KOPT-K1 (cell line): ENCODE measurements around the gene ARHGEF1.

ENCODE experiments used
- H3K27ac ChIP-seq: fragments of 200-600 bp; sonication (generic); 2 replicates; pipeline ENCODE4 v1.5.1; 2016; ENCODE audit warnings: antibody characterized with exemption, mild to moderate bottlenecking, low read depth, low read length; ENCODE audit not compliant: poor library complexity, severe bottlenecking
- H3K36me3 ChIP-seq: fragments of 200-600 bp; sonication (generic); 2 replicates; pipeline ENCODE4 v1.5.1; 2017; ENCODE audit warnings: antibody characterized with exemption, mild to moderate bottlenecking, low read length, moderate library complexity; ENCODE audit not compliant: insufficient read depth
- H3K9me3 ChIP-seq: fragments of 200-600 bp; sonication (generic); 2 replicates; pipeline ENCODE4 v1.5.1; 2017; ENCODE audit warnings: antibody characterized with exemption, low read length, mild to moderate bottlenecking; ENCODE audit not compliant: insufficient read depth, poor library complexity, severe bottlenecking

ARHGEF1 gene

DNA sequence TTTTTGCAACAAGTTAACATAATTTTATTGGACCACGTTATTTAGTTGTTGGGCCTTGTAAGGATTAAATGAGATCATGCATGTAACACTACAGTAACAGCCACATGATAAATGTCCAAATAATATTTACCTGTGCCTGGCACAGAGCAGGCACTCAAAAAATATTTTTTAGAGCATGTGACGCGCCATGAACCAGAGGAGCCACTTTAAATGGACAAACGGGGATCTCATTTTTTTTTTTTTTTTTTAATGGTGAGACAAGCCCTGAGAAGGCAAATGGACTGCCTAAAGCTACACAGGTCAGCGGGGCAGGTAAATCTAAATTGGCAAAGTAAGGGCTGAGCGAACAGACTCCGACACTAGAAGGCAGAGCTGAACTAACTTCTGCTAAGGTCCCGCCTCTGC lies 23.8 kb upstream of the ARHGEF1 start:
- Histone ChIP-seq H3K27ac (no peak overlapping the region), H3K9me3 (no peaks in the 10 kb centered on the region), H3K36me3 (peaks cover 37% of the 10 kb centered on the region)

- Histone ChIP-seq H3K27ac (peak within 1 kb of the TSS; percentile 94), H3K36me3 (peaks cover 43% of the 10 kb centered on the region), H3K9me3 (no peaks in the 10 kb centered on the region)
Observed at GRCh38 chr19:41859618-41860418, 23.2 kb upstream of the ARHGEF1 start, which contains the start of gene RPS19. Gene RPS19 (plus strand): TSS chr19:41860255. CDS start chr19:41860775, 520 bp downstream.

DNA sequence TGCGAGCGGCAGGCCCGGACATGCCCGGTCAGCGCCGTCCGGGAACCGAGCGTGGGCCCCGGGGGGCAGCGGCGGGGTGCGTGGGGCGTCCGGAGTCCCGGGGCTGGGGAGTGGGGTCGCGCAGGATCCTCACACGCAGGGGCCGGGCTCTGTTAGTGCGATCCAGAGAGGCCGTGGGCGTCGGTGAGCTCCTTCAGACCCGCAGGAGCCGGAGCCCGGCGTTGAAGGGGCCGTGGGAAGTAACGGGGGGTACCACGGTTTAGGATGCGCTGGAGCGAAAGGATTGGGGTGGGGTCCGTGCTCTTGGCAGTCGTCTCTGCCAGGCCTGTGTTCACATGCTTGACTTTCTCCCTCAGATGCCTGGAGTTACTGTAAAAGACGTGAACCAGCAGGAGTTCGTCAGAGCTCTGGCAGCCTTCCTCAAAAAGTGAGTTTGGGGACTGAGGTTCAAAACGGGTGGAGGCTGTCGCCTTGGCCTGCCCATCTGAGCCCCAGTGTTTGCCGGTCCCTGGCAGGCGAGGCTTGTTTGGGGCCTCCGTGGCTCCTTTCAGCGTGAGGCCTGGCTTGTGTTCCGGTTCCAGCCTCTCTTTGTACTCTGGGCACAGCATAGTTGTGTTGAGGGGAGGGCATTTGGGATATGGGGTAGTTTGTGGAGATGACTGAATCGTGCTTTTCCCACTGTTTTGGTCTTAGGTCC lies 22.4 kb upstream of the ARHGEF1 start:
- Histone ChIP-seq H3K27ac (peak overlapping the region; percentile 94), H3K36me3 (peaks cover 51% of the 10 kb centered on the region), H3K9me3 (no peaks in the 10 kb centered on the region)

DNA sequence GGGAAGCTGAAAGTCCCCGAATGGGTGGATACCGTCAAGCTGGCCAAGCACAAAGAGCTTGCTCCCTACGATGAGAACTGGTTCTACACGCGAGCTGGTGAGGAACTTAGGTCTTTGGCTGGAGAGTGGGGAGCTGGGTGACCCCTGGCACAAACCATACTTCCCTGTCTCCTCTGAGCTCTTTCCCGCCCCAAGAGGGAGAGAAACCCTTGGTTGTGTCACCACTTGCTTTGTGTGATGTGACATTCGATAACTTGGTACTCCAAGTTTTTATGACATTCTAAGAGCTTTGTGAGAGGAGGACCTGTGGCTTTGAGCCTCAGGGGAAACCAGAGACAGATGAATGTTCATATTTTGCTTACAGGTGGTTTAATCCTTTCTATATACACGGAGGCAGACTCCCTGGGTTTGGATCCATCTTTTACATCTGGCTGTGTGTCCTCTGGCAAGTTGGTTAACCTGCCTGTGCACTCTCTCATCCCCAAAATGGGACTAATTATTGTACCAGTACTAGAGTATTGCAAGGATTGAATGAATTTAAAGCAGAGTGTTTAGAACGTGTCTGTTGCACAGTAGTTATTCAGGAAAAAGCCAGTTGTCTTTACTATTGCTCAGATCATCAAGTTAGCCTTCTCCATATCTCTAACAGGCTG lies 21.7 kb upstream of the ARHGEF1 start:
- Histone ChIP-seq H3K27ac (peak overlapping the region; percentile 94), H3K36me3 (peaks cover 56% of the 10 kb centered on the region), H3K9me3 (no peaks in the 10 kb centered on the region)

- no peaks in the 10 kb centered on the region for H3K9me3 ChIP-seq
- peak overlapping the region; percentile 94 for H3K27ac ChIP-seq
- peaks cover 62% of the 10 kb centered on the region for H3K36me3 ChIP-seq
Observed at GRCh38 chr19:41861846-41862245, 21.1 kb upstream of the ARHGEF1 start.

DNA sequence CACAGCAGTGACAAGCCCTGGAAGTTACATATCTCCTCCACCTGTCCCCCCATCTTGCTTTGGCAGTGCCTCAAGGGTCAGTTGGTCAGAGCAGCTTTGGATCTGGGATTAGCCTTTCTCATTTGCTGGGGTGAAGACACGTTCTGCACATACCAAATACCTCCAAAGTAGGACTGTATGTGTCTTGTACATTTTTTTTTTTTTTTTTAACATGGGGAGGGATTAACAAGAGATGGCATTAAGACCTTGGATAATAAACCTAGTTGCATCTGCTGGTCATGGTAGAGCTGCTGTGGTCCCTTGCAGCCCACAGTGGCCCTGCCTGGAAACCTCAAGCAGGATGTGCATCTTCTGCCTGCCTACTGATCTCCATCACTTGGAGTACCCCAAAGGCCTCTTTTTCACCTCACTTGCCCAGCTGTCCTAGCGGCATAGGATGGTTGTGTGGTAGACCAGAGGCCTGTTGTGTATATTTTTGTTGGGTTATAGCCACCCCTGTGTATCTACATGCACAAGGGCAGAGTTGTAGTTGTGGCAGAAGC lies 20.5 kb upstream of the ARHGEF1 start:
- peaks cover 69% of the 10 kb centered on the region for H3K36me3 ChIP-seq
- peak overlapping the region; percentile 94 for H3K27ac ChIP-seq
- H3K9me3 ChIP-seq, result no peaks in the 10 kb centered on the region

GRCh38 chr19:41863209-41863931 lies 19.6 kb upstream of the ARHGEF1 start:
- peak overlapping the region; percentile 32 for H3K27ac ChIP-seq
- peaks cover 77% of the 10 kb centered on the region for H3K36me3 ChIP-seq

DNA sequence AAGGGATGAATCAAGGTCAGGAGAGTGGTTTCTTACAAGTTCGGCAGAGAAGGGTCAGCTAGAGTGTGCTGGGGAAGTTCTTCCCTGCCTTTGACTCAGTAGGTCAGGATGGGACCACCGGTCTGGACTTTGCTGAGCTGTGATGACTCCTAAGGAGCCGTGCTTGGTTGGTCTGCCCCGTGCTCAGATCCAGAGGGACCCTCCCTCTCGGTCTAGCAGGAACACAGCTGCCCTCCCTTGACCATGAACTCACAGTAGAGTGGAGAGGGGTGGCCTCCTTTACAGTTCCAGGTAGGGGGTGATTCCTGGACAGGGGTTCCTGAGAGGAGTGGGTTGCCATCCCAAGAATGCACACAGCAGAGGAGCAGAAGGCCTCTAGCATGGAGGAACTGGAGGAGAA lies 18.6 kb upstream of the ARHGEF1 start:
- Histone ChIP-seq H3K9me3 (no peaks in the 10 kb centered on the region), H3K27ac (peak overlapping the region; percentile 18), H3K36me3 (peaks cover 87% of the 10 kb centered on the region)

More at GRCh38 chr19:41863209-41863931, 19.6 kb upstream of the ARHGEF1 start:
- H3K9me3 ChIP-seq, result no peaks in the 10 kb centered on the region

DNA sequence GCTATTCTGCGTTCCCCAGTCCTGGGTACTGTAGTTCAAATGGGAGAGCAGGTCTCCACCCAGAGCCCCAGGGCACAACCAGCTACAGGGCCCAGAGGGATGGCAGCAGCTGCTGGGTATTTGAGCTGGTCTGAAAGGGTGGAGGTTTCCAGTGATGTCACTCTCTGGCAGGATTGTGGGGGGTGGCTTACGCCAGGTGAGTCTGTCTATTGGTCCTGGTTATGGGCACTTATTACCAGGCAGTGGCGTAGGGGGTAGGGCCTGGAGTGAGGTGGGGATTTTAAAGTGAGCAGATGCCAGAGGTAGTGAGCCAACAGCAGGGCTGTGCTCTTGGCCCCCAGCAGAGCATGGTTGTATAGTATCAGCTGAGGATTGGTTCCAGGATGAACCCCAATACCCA lies 16.7 kb upstream of the ARHGEF1 start:
- Histone ChIP-seq H3K36me3 (peaks cover 98% of the 10 kb centered on the region), H3K27ac (no peak overlapping the region), H3K9me3 (no peaks in the 10 kb centered on the region)

DNA sequence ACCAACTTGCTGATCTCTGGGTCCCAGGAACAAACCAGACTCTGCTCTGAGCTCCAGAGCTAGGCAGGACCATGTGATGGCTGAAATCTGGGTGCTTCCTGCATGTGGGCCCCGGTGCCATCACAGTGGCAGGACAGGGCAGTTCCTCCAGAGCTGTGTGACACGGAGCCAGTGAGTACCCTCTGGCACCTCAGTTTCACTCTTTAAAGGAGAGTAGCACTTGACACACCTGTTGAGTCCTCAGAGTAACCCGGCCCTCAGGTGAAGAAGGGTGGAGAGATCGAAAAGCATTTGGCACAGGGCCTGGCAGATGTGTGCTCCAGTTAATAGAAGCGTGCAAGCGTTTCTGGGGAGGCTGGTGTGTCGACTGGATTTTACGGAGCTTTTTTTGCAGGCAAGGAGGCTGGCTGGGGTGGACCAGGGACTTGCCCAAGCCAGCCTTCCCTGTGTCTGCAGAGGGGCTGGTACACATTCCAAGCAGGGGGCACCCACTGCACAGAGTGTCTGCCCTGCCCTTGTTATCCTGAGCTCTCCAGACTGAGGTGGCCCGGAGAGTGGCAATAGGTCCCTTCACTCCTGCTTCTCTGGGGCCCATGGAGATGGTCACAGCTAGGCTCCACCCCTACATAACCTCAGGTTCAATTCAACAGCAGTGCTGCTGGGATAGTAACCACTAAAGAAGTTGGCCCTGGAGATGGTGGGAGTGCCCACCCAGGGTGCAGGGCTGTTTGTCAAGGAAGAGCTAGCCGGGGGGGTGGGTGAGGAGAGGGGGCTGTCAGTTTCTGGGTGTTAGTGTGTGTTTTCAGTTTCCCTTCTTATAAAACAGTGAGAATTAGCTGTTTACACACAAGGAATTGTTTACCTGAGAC lies 14.6 kb upstream of the ARHGEF1 start:
- peak overlapping the region; percentile 86 for H3K27ac ChIP-seq
- no peaks in the 10 kb centered on the region for H3K9me3 ChIP-seq
- peaks cover 94% of the 10 kb centered on the region for H3K36me3 ChIP-seq

DNA sequence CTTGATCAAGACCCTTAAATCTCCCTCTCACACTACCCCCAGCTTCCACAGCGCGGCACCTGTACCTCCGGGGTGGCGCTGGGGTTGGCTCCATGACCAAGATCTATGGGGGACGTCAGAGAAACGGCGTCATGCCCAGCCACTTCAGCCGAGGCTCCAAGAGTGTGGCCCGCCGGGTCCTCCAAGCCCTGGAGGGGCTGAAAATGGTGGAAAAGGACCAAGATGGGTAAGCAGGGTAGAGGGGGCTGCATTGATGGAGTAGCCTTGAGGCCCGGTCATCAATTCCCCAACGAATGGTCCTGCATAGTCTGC lies 14.0 kb upstream of the ARHGEF1 start:
- Histone ChIP-seq H3K36me3 (peaks cover 88% of the 10 kb centered on the region), H3K9me3 (no peaks in the 10 kb centered on the region), H3K27ac (peak overlapping the region; percentile 86)

GRCh38 chr19:41869374-41869955 lies 13.5 kb upstream of the ARHGEF1 start:
- peak overlapping the region; percentile 86 for H3K27ac ChIP-seq
- no peaks in the 10 kb centered on the region for H3K9me3 ChIP-seq
- H3K36me3 ChIP-seq, result peaks cover 83% of the 10 kb centered on the region

DNA sequence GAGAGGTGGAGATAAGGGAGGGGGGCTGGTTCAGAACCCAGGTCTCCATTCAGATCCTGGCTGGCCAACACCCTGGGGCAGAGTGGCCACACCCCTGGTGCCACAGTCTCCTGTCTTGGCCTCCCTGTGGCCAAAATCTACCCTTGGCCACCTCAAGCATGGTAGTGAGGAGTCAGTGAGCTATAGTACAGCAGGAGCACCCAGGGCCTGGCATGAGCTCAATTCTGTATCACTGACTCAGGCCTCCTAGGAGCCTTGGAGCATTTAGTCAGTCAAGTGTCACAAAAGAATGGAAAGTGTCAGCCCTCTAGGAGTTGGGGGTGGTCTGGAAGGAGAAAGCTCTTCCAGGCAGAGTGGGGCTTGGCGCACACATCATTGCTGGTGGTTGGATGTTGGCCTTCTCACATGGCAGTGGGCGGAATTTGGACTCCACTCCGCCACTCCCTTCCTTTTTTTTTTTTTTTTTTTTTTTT lies 12.5 kb upstream of the ARHGEF1 start:
- no peaks in the 10 kb centered on the region for H3K9me3 ChIP-seq
- peaks cover 73% of the 10 kb centered on the region for H3K36me3 ChIP-seq
- H3K27ac ChIP-seq, result peak overlapping the region; percentile 86
